SJCRH30 (cell line): Measurements from ENCODE around the gene PPFIBP1. TPM values are rescaled to one million over a fixed set of nuclear protein-coding genes. Genes with fewer than 3 reads are reported as not detected.
A peak's percentile ranks its signal among the peaks of the same experiment; 100 is the strongest.

Experiments used
- DNase-seq, 2 experiments: peaks; one replicate each; pipeline ENCODE4 v3.0.0-alpha.2; 2015 to 2020
- H3K27ac ChIP-seq: fragments of 250-450 bp; sonication (Bioruptor Pico); 2 replicates; pipeline ENCODE4 v1.5.1; 2020; ENCODE audit warnings: mild to moderate bottlenecking, moderate library complexity
- H3K27me3 ChIP-seq: fragments of 250-450 bp; sonication (Bioruptor Pico); 2 replicates; pipeline ENCODE4 v1.5.1; 2020; ENCODE audit warnings: mild to moderate bottlenecking, moderate library complexity
- H3K36me3 ChIP-seq: fragments of 250-450 bp; sonication (Bioruptor Pico); 2 replicates; pipeline ENCODE4 v1.5.1; 2020; ENCODE audit warnings: mild to moderate bottlenecking, moderate library complexity
- H3K4me1 ChIP-seq: fragments of 250-450 bp; sonication (Bioruptor Pico); 2 replicates; pipeline ENCODE4 v1.5.1; 2020; ENCODE audit warnings: mild to moderate bottlenecking, moderate library complexity
- H3K4me3 ChIP-seq: fragments of 250-450 bp; sonication (Bioruptor Pico); 2 replicates; pipeline ENCODE4 v1.5.1; 2020; ENCODE audit warnings: mild to moderate bottlenecking, moderate library complexity
- H3K9me3 ChIP-seq: fragments of 250-450 bp; sonication (Bioruptor Pico); replicated peaks from 2 replicates; pipeline ENCODE4 v1.5.1; 2020; ENCODE audit warnings: mild to moderate bottlenecking, moderate library complexity
- total RNA-seq: library from RNA; depleted of rRNA; stranded (reverse); fragments of >200 nt; shearing (Covaris generic); gene quantifications from 2 replicates; pipeline ENCODE4 v1.2.3, GENCODE V29; 2014

Gene PPFIBP1
- total RNA-seq, 1 experiment from 2014 or later, result 53.5 TPM

DNA sequence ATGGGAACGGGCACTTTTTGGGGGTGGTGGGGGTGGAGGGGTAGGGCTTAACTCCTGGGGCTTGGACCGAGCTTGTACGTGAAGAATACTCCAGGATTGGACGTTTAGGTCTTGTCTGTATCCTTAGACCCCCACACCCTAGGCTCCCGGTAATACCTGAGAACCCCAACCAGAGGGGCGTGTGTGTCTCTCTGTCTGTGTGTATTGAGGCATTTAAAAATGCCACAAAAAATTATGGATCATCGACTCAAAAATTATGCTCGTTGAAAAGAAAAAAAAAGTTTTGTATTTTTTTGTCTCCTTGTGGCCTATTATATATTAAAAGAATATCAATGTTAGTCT lies 459 bp downstream of the PPFIBP1 start:
- peak overlapping the region; percentile 91 for H3K27ac ChIP-seq
- H3K36me3 ChIP-seq, result no peaks in the 10 kb centered on the region
- peak overlapping the region; percentile 81 for H3K4me3 ChIP-seq
- no peaks in the 10 kb centered on the region for H3K9me3 ChIP-seq
- peaks cover 17% of the 10 kb centered on the region for H3K4me1 ChIP-seq
- no peak for DNase-seq
- no peaks in the 10 kb centered on the region for H3K27me3 ChIP-seq

DNA sequence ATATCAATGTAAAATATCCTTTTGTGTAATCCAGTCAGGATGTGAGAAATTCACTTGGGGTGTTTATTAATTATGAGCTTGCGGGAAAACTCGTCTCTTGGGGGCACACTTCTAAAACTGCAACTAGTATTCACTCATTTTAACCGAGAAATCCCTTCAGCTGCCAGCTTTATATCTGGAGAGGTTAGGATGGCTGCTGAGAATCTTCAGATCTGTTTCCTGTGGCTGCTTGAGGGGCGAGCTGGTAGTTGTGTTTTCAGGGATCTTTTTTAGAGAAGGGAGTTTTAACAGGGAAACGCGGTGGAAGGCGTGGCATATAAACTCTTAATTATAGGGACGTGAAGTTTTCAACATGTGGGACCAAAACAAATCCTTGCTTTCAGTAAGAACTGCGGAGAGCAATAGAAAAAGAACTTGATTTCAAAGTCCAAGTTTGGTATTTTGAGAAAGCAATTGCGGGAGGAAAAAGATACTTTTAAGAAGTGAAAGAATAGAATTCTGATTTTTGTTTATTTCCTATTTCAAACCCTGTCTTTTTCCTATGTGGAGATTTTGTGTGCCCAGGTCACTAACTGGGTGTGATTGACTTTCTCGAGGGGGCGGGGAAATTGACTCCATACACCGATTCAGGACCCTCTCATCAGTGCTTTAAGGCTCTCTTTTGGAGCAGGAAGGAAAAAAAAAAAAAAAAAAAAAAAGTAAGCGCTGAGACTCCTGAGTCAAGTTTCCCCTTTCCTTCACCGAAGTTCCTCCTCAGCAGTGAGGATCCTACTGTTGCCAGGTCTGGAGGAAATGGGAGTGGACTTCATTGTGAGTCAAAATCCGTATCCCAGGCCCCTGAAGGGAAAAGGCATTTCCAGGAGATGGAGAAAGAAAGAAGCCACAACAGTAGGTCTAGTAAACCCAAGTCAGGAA lies 1.1 kb downstream of the PPFIBP1 start:
- no peaks in the 10 kb centered on the region for H3K36me3 ChIP-seq
- no peaks in the 10 kb centered on the region for H3K27me3 ChIP-seq
- DNase-seq, result peak in 1 of 2 experiments; percentile 62
- H3K27ac ChIP-seq, result peak overlapping the region; percentile 91
- peak overlapping the region; percentile 81 for H3K4me3 ChIP-seq
- H3K4me1 ChIP-seq, result peaks cover 17% of the 10 kb centered on the region
- H3K9me3 ChIP-seq, result no peaks in the 10 kb centered on the region

DNA sequence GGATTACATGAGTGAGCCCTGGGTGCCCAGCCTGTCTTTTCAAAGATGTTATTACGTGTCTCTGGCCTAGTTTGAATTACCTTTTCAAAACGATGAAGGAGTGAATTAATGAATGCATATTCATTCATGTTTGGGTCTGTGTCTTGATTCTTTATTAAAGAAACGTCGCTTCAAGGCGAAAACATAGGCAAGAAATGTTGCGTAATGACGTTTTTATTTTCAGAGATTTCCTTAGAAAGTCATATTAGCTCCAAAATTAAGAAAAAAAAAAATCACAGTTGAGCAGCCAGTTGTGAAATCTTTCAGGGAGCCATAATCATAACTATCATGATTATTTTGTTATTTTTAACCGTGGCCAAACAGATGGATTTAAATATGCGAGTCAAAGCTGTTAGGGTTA lies 3.5 kb downstream of the PPFIBP1 start:
- H3K27me3 ChIP-seq, result no peaks in the 10 kb centered on the region
- no peak for DNase-seq
- H3K4me3 ChIP-seq, result no peak overlapping the region
- no peaks in the 10 kb centered on the region for H3K9me3 ChIP-seq
- peaks cover 9% of the 10 kb centered on the region for H3K4me1 ChIP-seq
- H3K36me3 ChIP-seq, result no peaks in the 10 kb centered on the region
- no peak overlapping the region for H3K27ac ChIP-seq

GRCh38 chr12:27528788-27529187 lies 4.8 kb downstream of the PPFIBP1 start:
- Histone ChIP-seq H3K4me1 (peaks cover 9% of the 10 kb centered on the region), H3K36me3 (no peaks in the 10 kb centered on the region), H3K27ac (no peak overlapping the region), H3K9me3 (no peaks in the 10 kb centered on the region), H3K4me3 (no peak overlapping the region), H3K27me3 (no peaks in the 10 kb centered on the region)
- DNase-seq, result no peak

- H3K36me3 ChIP-seq, result no peaks in the 10 kb centered on the region
- no peak overlapping the region for H3K27ac ChIP-seq
- no peak for DNase-seq
Observed at GRCh38 chr12:27530157-27530922, 6.3 kb downstream of the PPFIBP1 start.

DNA sequence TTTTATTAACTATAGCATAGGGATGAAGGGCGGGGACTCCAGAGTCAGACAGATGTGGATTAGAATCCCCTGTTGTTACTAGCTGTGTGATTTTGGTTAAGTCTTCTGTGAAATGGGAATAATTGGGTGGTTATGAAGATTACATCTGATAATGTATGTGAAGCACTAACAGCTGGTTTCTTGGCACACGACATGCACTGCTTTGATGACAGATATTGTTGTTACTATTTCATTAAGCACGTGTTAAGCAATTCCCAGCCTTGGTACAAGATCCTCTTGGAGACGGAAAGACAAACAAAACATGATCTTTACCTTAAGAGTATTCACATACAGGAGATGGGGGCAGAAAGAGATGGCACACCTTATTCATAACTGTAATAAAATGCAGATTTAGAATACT lies 7.9 kb downstream of the PPFIBP1 start:
- Histone ChIP-seq H3K36me3 (no peaks in the 10 kb centered on the region), H3K4me3 (no peak overlapping the region), H3K27me3 (no peaks in the 10 kb centered on the region)

More at GRCh38 chr12:27530157-27530922, 6.3 kb downstream of the PPFIBP1 start:
- no peaks in the 10 kb centered on the region for H3K27me3 ChIP-seq
- peaks cover 9% of the 10 kb centered on the region for H3K4me1 ChIP-seq
- no peak overlapping the region for H3K4me3 ChIP-seq
- H3K9me3 ChIP-seq, result no peaks in the 10 kb centered on the region

DNA sequence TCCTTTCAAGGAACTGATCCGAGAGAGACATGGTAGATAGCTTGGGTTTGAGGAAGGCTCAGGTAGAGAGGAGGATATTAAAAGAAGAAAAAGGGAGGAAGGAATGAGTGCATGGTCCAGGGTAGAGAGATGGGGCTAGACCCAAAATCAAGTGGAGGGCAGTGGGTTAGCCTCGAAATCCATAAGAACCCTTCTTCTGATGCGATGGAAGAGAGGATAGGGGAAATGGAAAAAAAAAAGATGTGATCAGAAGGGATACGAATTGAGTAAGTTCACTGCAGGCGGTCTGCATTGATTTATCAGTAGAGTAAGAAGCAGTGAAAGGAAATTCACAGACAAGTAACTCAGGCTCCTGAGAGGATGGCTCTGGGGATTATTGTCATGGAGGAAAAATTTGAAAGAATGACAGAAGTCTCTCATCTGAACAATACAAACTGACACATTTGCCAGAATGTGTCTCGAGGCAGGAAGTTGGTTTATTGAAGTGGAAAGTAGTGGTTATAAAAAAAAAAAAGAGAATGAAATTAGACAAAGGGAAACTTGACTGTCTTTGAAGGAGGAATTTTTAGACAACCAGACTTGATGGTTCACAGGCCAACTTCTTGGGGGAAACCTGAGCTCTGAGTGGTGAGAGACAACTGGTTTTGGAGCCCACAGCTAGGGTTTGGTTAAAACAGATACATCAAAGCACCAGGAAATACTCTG lies 10.2 kb downstream of the PPFIBP1 start:
- H3K27me3 ChIP-seq, result no peaks in the 10 kb centered on the region
- no peaks in the 10 kb centered on the region for H3K9me3 ChIP-seq
- H3K4me1 ChIP-seq, result 0 out of 2 replicates have a peak, but pooled peaks cover 3% of the 10 kb centered on the region
- H3K4me3 ChIP-seq, result no peak overlapping the region
- no peak overlapping the region for H3K27ac ChIP-seq
- no peak for DNase-seq
- no peaks in the 10 kb centered on the region; the same call in 1 of the 2 replicates for H3K36me3 ChIP-seq

More for the DNA sequence above, 7.9 kb downstream of the PPFIBP1 start:
- H3K4me1 ChIP-seq, result 0 out of 2 replicates have a peak, but pooled peaks cover 3% of the 10 kb centered on the region
- no peak overlapping the region for H3K27ac ChIP-seq
- H3K9me3 ChIP-seq, result no peaks in the 10 kb centered on the region
- DNase-seq, result no peak

DNA sequence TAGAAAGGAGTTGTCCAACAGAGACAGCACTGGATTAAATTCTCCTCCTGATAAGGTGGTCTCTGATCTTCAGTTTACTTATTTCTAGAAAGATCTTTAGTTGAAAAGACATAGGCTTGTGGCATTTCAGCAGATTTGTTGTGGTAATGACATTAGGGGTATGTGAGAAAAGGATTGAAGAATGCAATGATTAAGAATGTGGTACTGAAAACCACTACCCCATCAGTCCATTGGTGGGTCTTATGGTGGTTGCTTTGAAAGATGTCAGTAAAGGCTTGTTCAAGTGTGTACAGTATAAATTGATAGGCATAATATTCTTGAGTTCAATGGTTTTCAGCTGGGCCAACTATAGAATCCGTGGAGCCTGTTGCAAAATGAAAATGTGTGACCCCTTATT lies 10.8 kb downstream of the PPFIBP1 start:
- no peaks in the 10 kb centered on the region for H3K27me3 ChIP-seq
- H3K9me3 ChIP-seq, result no peaks in the 10 kb centered on the region
- no peak for DNase-seq
- no peak overlapping the region for H3K27ac ChIP-seq
- H3K36me3 ChIP-seq, result no peaks in the 10 kb centered on the region; the same call in 1 of the 2 replicates
- H3K4me1 ChIP-seq, result 0 out of 2 replicates have a peak, but pooled peaks cover 3% of the 10 kb centered on the region
- no peak overlapping the region for H3K4me3 ChIP-seq

DNA sequence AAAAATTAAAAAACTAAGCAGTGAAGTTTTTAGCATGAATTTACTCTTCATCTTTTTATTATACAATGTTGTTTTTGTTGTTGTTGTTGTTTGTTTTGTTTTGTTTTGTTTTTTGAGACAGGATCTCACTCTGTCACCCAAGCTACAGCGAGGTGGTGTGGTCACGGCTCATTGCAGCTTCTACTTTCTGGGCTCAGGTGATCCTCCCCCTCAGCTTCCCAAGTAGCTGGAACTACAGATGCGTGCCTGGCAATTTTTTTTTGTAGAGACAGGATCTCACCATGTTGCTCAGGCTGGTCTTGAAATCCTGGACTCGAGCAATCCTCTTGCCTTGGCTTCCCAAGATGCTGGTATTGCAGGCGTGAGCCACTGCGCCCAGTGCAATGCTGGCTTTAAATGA lies 11.3 kb downstream of the PPFIBP1 start:
- H3K27me3 ChIP-seq, result no peaks in the 10 kb centered on the region
- no peaks in the 10 kb centered on the region; the same call in 1 of the 2 replicates for H3K36me3 ChIP-seq
- no peak overlapping the region for H3K27ac ChIP-seq
- DNase-seq, result no peak
- H3K4me3 ChIP-seq, result no peak overlapping the region
- no peaks in the 10 kb centered on the region for H3K9me3 ChIP-seq
- 0 out of 2 replicates have a peak, but pooled peaks cover 3% of the 10 kb centered on the region for H3K4me1 ChIP-seq

GRCh38 chr12:27537855-27538675 lies 14.1 kb downstream of the PPFIBP1 start:
- Histone ChIP-seq H3K27me3 (no peaks in the 10 kb centered on the region), H3K27ac (no peak overlapping the region), H3K4me3 (no peak overlapping the region), H3K9me3 (no peaks in the 10 kb centered on the region), H3K4me1 (no peaks in the 10 kb centered on the region), H3K36me3 (no peaks in the 10 kb centered on the region; the same call in 1 of the 2 replicates)
- no peak for DNase-seq

GRCh38 chr12:27539191-27539631 lies 15.2 kb downstream of the PPFIBP1 start:
- H3K27ac ChIP-seq, result no peak overlapping the region
- H3K36me3 ChIP-seq, result no peaks in the 10 kb centered on the region; the same call in 1 of the 2 replicates
- H3K4me1 ChIP-seq, result no peaks in the 10 kb centered on the region
- H3K4me3 ChIP-seq, result no peak overlapping the region
- no peaks in the 10 kb centered on the region for H3K27me3 ChIP-seq
- no peak for DNase-seq
- no peaks in the 10 kb centered on the region for H3K9me3 ChIP-seq

- H3K27me3 ChIP-seq, result no peaks in the 10 kb centered on the region
- no peak overlapping the region for H3K4me3 ChIP-seq
- H3K27ac ChIP-seq, result no peak overlapping the region
- H3K4me1 ChIP-seq, result peaks cover 6% of the 10 kb centered on the region; the same call in 1 of the 2 replicates
- no peaks in the 10 kb centered on the region for H3K9me3 ChIP-seq
- H3K36me3 ChIP-seq, result no peaks in the 10 kb centered on the region; the same call in 1 of the 2 replicates
- DNase-seq, result no peak
Observed at GRCh38 chr12:27541031-27541719, 17.2 kb downstream of the PPFIBP1 start.

DNA sequence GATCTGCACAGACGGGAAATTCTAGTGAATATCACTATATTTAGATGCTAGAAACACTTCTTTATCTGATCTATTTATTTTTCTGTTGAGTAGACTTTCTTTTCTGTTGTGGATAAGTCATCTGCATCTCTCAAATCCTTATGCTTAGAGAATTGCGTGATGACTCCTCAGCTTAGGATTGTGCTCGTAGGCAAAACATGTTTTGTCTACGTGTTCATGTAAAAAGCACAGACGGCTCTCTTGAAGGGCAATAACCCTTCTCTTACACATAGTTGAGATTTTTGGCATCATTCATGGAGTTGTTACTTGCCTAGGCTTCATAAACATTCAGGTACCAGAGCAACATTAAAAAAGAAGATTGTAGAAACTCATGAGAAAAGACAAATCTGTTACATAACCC lies 18.6 kb downstream of the PPFIBP1 start:
- DNase-seq, result no peak
- no peaks in the 10 kb centered on the region for H3K9me3 ChIP-seq
- H3K27ac ChIP-seq, result no peak overlapping the region
- no peaks in the 10 kb centered on the region for H3K27me3 ChIP-seq
- no peaks in the 10 kb centered on the region; the same call in 1 of the 2 replicates for H3K36me3 ChIP-seq
- no peak overlapping the region for H3K4me3 ChIP-seq
- H3K4me1 ChIP-seq, result peaks cover 6% of the 10 kb centered on the region; the same call in 1 of the 2 replicates
